ENCODE data around the gene GNAZ. TPM values are rescaled to one million over a fixed set of nuclear protein-coding genes. Genes with fewer than 3 reads are reported as not detected.

Gene GNAZ
- total RNA-seq, 4 donors from 2014 or later, result 2.7 to 14.7 (median 7.8) TPM

DNA sequence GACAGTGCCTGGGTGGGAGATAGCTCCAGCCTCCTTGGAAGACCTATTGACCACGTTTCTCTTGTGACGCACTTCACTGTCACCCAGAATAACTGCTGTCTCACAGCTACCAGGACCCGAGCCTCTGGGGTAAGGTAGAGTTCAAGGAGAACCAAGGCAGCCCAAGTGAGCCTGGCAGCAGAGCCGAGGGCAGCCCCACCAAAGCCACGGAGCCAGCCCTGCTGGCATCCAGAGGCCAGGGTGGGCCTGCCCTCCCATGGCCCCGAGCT lies 38.7 kb downstream of the GNAZ start:
- WGBS, 2 donors (ENCODE audit: low coverage in 1 of 2), result 80 to 84% methylated on average over 1 to 6 of the region's 6 CpGs
- no peak for TF ChIP-seq POLR2AphosphoS5 (IDR thresholded peaks at IDR 0.05)
- TF ChIP-seq, protein P1, sequence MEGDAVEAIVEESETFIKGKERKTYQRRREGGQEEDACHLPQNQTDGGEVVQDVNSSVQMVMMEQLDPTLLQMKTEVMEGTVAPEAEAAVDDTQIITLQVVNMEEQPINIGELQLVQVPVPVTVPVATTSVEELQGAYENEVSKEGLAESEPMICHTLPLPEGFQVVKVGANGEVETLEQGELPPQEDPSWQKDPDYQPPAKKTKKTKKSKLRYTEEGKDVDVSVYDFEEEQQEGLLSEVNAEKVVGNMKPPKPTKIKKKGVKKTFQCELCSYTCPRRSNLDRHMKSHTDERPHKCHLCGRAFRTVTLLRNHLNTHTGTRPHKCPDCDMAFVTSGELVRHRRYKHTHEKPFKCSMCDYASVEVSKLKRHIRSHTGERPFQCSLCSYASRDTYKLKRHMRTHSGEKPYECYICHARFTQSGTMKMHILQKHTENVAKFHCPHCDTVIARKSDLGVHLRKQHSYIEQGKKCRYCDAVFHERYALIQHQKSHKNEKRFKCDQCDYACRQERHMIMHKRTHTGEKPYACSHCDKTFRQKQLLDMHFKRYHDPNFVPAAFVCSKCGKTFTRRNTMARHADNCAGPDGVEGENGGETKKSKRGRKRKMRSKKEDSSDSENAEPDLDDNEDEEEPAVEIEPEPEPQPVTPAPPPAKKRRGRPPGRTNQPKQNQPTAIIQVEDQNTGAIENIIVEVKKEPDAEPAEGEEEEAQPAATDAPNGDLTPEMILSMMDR (IDR thresholded peaks at IDR 0.05), result no peak

DNA sequence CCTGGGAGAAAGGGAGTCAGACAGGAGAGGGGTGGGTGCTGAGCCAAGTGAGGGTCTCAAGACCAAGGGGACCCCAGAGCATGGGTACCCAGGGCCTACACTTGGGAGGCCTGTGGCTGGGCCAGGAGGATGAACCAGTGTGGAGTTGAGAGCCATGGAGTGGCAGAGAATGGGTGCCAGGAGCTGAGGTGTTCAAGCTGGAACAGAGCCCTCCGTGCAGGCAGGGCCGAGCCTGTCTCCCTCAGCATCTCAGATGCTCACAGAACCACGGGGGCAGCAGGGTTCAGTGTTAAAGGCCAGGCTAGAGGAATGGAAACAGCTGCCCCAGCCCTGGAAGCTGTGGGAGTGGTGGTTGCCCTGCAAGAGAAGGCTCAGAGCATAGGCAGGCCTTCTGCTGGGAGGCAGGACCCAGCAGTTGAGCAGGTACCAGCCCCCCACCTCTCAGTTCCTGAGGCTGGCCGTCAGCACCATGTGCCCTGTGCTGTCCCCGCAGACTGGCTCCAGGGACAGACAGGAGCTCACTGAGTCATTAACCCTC lies 39.2 kb downstream of the GNAZ start:
- 81% methylated on average over 5 of the region's 5 CpGs; no CpG with 5 or more reads in 1 of the 2 donors for WGBS, 2 donors (ENCODE audit: low coverage in 1 of 2)

More for the DNA sequence above, 38.7 kb downstream of the GNAZ start:
- H3K27me3 ChIP-seq, result no peaks in the 10 kb centered on the region
- in situ Hi-C loops (cut with MboI; ENCODE audit: low pct_ligation_motif_present in 1 of 4, low pct_unique_long_range_greater_than_20kb in 1 of 4, low sequenced_read_pairs in 3 of 4) (no loop called here), intact Hi-C loops (cut with DNase I; ENCODE audit: low total_unique reads) (no loop called here)
- H3K9me3 ChIP-seq, result no peaks in the 10 kb centered on the region
- H3K4me1 ChIP-seq, result no peaks in the 10 kb centered on the region
- no peaks in the 10 kb centered on the region for H3K36me3 ChIP-seq
- H3K4me3 ChIP-seq, result no peak overlapping the region
- H3K27ac ChIP-seq, result no peak overlapping the region
- no peak for DNase-seq

DNA sequence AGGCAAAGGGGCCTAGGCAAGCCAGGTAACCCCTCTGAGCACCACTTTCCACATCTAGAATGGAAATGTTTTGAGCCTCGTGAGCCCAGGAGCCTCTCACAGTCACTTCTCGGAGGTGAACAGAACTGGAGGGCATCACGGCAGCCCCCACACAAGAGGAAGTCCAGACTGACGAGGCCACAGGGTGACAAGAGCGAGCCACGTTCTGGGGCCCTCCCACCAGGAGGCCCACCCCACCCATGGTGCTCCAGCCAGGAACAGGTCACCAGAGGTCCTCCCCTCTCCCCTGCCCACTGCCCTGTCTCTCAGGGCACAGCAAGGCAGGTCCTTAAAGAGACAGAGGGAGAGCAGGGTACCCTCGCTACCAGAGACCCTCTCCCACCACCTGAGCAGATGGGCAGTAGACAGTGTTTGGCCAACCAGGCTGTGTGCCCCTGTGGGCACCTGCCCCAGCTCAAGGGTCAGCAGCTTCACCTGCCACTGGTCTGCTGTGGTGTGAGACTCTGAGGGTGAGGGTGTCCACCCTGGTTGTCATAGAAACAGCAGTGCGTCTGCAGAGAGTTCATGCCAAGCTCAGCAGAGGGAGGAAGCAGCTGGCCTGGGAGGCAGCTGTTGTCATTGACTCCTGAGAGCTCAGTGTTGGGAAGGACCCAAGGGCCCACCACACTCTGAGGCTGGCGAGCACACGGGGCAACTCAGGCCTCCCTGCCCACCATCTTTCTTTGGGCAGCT lies 40.0 kb downstream of the GNAZ start:
- 75% methylated on average over 9 of the region's 10 CpGs; no CpG with 5 or more reads in 1 of the 2 donors for WGBS, 2 donors (ENCODE audit: low coverage in 1 of 2)
- Histone ChIP-seq H3K36me3 (no peaks in the 10 kb centered on the region), H3K4me3 (no peak overlapping the region), H3K27me3 (no peaks in the 10 kb centered on the region), H3K9me3 (no peaks in the 10 kb centered on the region), H3K4me1 (no peaks in the 10 kb centered on the region), H3K27ac (no peak overlapping the region)
- DNase-seq, result no peak
- intact Hi-C loops (cut with DNase I; ENCODE audit: low total_unique reads), result no loop called here
- no peak for TF ChIP-seq POLR2AphosphoS5 (IDR thresholded peaks at IDR 0.05)
- TF ChIP-seq POLR2A (IDR thresholded peaks at IDR 0.05), result no peak
- TF ChIP-seq EP300 (IDR thresholded peaks at IDR 0.05; ENCODE audit: low read depth), result no peak
- TF ChIP-seq, protein P1 (IDR thresholded peaks at IDR 0.05), result no peak
- in situ Hi-C loops (cut with MboI; ENCODE audit: low pct_ligation_motif_present in 1 of 4, low pct_unique_long_range_greater_than_20kb in 1 of 4, low sequenced_read_pairs in 3 of 4), result no loop called here

More for the DNA sequence above, 39.2 kb downstream of the GNAZ start:
- TF ChIP-seq, protein P1 (IDR thresholded peaks at IDR 0.05), result no peak
- DNase-seq, result no peak
- Histone ChIP-seq H3K4me1 (no peaks in the 10 kb centered on the region), H3K9me3 (no peaks in the 10 kb centered on the region), H3K27me3 (no peaks in the 10 kb centered on the region), H3K27ac (no peak overlapping the region), H3K36me3 (no peaks in the 10 kb centered on the region), H3K4me3 (no peak overlapping the region)
- in situ Hi-C loops (cut with MboI; ENCODE audit: low pct_ligation_motif_present in 1 of 4, low pct_unique_long_range_greater_than_20kb in 1 of 4, low sequenced_read_pairs in 3 of 4) (no loop called here), intact Hi-C loops (cut with DNase I; ENCODE audit: low total_unique reads) (no loop called here)

DNA sequence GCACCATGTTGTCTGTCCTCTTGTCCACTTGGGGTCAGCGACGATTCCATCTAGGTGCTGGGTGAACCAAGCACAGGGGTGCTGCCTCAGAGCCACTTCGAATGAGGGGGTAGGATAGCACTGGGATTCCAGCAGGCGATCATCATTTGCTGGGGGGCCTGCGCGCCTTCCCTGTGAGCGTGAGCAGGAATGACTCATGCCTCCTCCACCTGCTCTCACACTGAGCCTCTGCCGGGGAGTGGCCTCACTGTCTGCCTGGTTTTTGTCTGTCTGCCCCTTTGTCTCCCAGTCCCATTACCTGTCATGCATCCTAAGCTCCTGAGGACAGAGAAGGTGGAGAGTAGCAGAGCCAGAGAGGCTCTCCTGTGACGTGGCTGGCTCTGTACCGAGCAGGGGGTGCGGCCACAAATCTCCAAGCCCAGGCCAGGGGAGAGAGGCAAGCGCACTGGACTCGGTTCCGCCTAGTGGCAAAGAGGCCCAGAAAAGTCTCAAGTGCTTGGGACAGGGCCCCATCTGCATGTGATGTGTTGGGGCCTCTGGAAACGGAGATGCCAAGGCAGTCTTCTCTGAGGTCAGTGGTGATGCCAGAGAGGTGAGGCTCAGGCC lies 40.7 kb downstream of the GNAZ start:
- no peak overlapping the region for H3K27ac ChIP-seq
- WGBS, 2 donors (ENCODE audit: low coverage in 1 of 2), result 88% methylated on average over 14 of the region's 15 CpGs; no CpG with 5 or more reads in 1 of the 2 donors
- no peak overlapping the region for H3K4me3 ChIP-seq
- TF ChIP-seq, protein P1 (IDR thresholded peaks at IDR 0.05), result no peak
- TF ChIP-seq POLR2A (IDR thresholded peaks at IDR 0.05) (no peak), EP300 (IDR thresholded peaks at IDR 0.05; ENCODE audit: low read depth) (no peak), POLR2AphosphoS5 (IDR thresholded peaks at IDR 0.05) (no peak)
- no peaks in the 10 kb centered on the region for H3K9me3 ChIP-seq
- intact Hi-C loops (cut with DNase I; ENCODE audit: low total_unique reads), result no loop called here
- DNase-seq, result no peak
- no peaks in the 10 kb centered on the region for H3K4me1 ChIP-seq
- in situ Hi-C loops (cut with MboI; ENCODE audit: low pct_ligation_motif_present in 1 of 4, low pct_unique_long_range_greater_than_20kb in 1 of 4, low sequenced_read_pairs in 3 of 4), result no loop called here
- H3K27me3 ChIP-seq, result no peaks in the 10 kb centered on the region
- no peaks in the 10 kb centered on the region for H3K36me3 ChIP-seq

Data from transverse colon (tissue), 4 donors.